Measurements from ENCODE around the gene ABCA3. TPM values are rescaled to one million over a fixed set of nuclear protein-coding genes. Genes with fewer than 3 reads are reported as not detected.

The ABCA3 gene
- total and polyA plus RNA-seq, 2 donors (not counting 1 experiment from before 2014, with no cell fraction given), result 1.7 to 6.1 TPM

- H3K4me3 ChIP-seq (replicated peaks in 1 of 4; ENCODE audit: control extremely low read depth in 1 of 4, insufficient read depth in 1 of 4, low read depth in 3 of 4, low read length in 4 of 4), result no peak overlapping the region
- H3K9ac ChIP-seq (ENCODE audit: insufficient read depth, low read length), result no peak overlapping the region
- no peak for TF ChIP-seq CTCF (conservative IDR thresholded peaks at IDR 0.05 in 1 of 2, IDR thresholded peaks at IDR 0.05 in 1 of 2; ENCODE audit: low read depth in 1 of 2, low read length in 2 of 2)
- TF ChIP-seq EZH2 (IDR thresholded peaks at IDR 0.05; ENCODE audit: low read length, missing control alignments), result no peak
- H3K27ac ChIP-seq (ENCODE audit: insufficient read depth, low read length), result no peak overlapping the region
- H4K20me1 ChIP-seq (ENCODE audit: control insufficient read depth, extremely low read depth, insufficient read depth, low read length), result no peaks in the 10 kb centered on the region
- no peaks in the 10 kb centered on the region for H3K36me3 ChIP-seq (ENCODE audit: control insufficient read depth, insufficient read depth, low read length)
- H3K4me1 ChIP-seq (ENCODE audit: control insufficient read depth, extremely low read depth, insufficient read depth, low read length), result no peaks in the 10 kb centered on the region
- no peak overlapping the region for H2AFZ ChIP-seq (ENCODE audit: low read length)
- no peak overlapping the region for H3K4me2 ChIP-seq (ENCODE audit: extremely low read depth, insufficient read depth, low read length)
- no peaks in the 10 kb centered on the region for H3K79me2 ChIP-seq (ENCODE audit: control insufficient read depth, insufficient read depth, low read length)
- H3K9me3 ChIP-seq (ENCODE audit: control insufficient read depth, insufficient read depth, low read depth, low read length), result no peaks in the 10 kb centered on the region
- no peaks in the 10 kb centered on the region for H3K27me3 ChIP-seq (ENCODE audit: control insufficient read depth, insufficient read depth, low read length)
- DNase-seq (ENCODE audit: low read depth in 2 of 2), result no peak
Measured at GRCh38 chr16:2325791-2326190, 14.7 kb downstream of the ABCA3 start.

- Histone ChIP-seq H3K27ac (ENCODE audit: insufficient read depth, low read length) (no peak overlapping the region), H3K4me1 (ENCODE audit: control insufficient read depth, extremely low read depth, insufficient read depth, low read length) (no peaks in the 10 kb centered on the region), H3K9ac (ENCODE audit: insufficient read depth, low read length) (no peak overlapping the region), H3K27me3 (ENCODE audit: control insufficient read depth, insufficient read depth, low read length) (no peaks in the 10 kb centered on the region), H3K4me2 (ENCODE audit: extremely low read depth, insufficient read depth, low read length) (no peak overlapping the region), H2AFZ (ENCODE audit: low read length) (no peak overlapping the region), H3K9me3 (ENCODE audit: control insufficient read depth, insufficient read depth, low read depth, low read length) (no peaks in the 10 kb centered on the region), H3K79me2 (ENCODE audit: control insufficient read depth, insufficient read depth, low read length) (no peaks in the 10 kb centered on the region), H3K36me3 (ENCODE audit: control insufficient read depth, insufficient read depth, low read length) (no peaks in the 10 kb centered on the region), H3K4me3 (replicated peaks in 1 of 4; ENCODE audit: control extremely low read depth in 1 of 4, insufficient read depth in 1 of 4, low read depth in 3 of 4, low read length in 4 of 4) (no peak overlapping the region), H4K20me1 (ENCODE audit: control insufficient read depth, extremely low read depth, insufficient read depth, low read length) (no peaks in the 10 kb centered on the region)
- TF ChIP-seq CTCF (conservative IDR thresholded peaks at IDR 0.05 in 1 of 2, IDR thresholded peaks at IDR 0.05 in 1 of 2; ENCODE audit: low read depth in 1 of 2, low read length in 2 of 2), result no peak
- TF ChIP-seq EZH2 (IDR thresholded peaks at IDR 0.05; ENCODE audit: low read length, missing control alignments), result no peak
- DNase-seq (ENCODE audit: low read depth in 2 of 2), result no peak
Measured at GRCh38 chr16:2325181-2325580, 15.3 kb downstream of the ABCA3 start.

- H3K9me3 ChIP-seq (ENCODE audit: control insufficient read depth, insufficient read depth, low read depth, low read length), result no peaks in the 10 kb centered on the region
- no peak overlapping the region for H2AFZ ChIP-seq (ENCODE audit: low read length)
- no peaks in the 10 kb centered on the region for H3K27me3 ChIP-seq (ENCODE audit: control insufficient read depth, insufficient read depth, low read length)
Measured at GRCh38 chr16:2324296-2324859, 16.1 kb downstream of the ABCA3 start.

More at GRCh38 chr16:2324296-2324859, 16.1 kb downstream of the ABCA3 start:
- Histone ChIP-seq H3K9ac (ENCODE audit: insufficient read depth, low read length) (no peak overlapping the region), H3K4me2 (ENCODE audit: extremely low read depth, insufficient read depth, low read length) (no peak overlapping the region), H3K4me3 (replicated peaks in 1 of 4; ENCODE audit: control extremely low read depth in 1 of 4, insufficient read depth in 1 of 4, low read depth in 3 of 4, low read length in 4 of 4) (no peak overlapping the region), H4K20me1 (ENCODE audit: control insufficient read depth, extremely low read depth, insufficient read depth, low read length) (no peaks in the 10 kb centered on the region), H3K79me2 (ENCODE audit: control insufficient read depth, insufficient read depth, low read length) (no peaks in the 10 kb centered on the region), H3K4me1 (ENCODE audit: control insufficient read depth, extremely low read depth, insufficient read depth, low read length) (no peaks in the 10 kb centered on the region), H3K36me3 (ENCODE audit: control insufficient read depth, insufficient read depth, low read length) (no peaks in the 10 kb centered on the region), H3K27ac (ENCODE audit: insufficient read depth, low read length) (no peak overlapping the region)
- DNase-seq (ENCODE audit: low read depth in 2 of 2), result no peak
- no peak for TF ChIP-seq CTCF (conservative IDR thresholded peaks at IDR 0.05 in 1 of 2, IDR thresholded peaks at IDR 0.05 in 1 of 2; ENCODE audit: low read depth in 1 of 2, low read length in 2 of 2)
- no peak for TF ChIP-seq EZH2 (IDR thresholded peaks at IDR 0.05; ENCODE audit: low read length, missing control alignments)

Measured in fibroblast of lung (primary cell).